B cell (primary cell): ENCODE data around the gene LDHAL6A. TPM values are rescaled to one million over a fixed set of nuclear protein-coding genes. Genes with fewer than 3 reads are reported as not detected.

Source experiments
- ATAC-seq: fragments of 200-7000 bp; cut with Tn5 transposase; one replicate; pipeline ENCODE4 v1.10.0; 2021; ENCODE audit warnings: low read depth, mild to moderate bottlenecking, moderate number of reproducible peaks, moderate library complexity
- CTCF ChIA-PET: fragments of 350-600 bp; sonication (Branson Sonifier 250); formaldehyde crosslinking; loops from one replicate; lab custom pipeline; 2021; ENCODE audit warnings: antibody characterized with exemption, inconsistent platforms; lab: Charles Lee
- POLR2A ChIA-PET: fragments of 350-600 bp; sonication (Branson Sonifier 250); formaldehyde crosslinking; loops from one replicate; lab custom pipeline; 2021; ENCODE audit warnings: antibody characterized with exemption; lab: Charles Lee
- DNase-seq: peaks from one replicate; pipeline ENCODE4 v3.0.0; 2013
- H2AFZ ChIP-seq: 2 replicates; pipeline ENCODE4 v1.6.1; 2012; ENCODE audit warnings: mild to moderate bottlenecking, low read depth, low read length; ENCODE audit not compliant: insufficient read depth, poor library complexity, severe bottlenecking
- H3K27ac ChIP-seq, 2 donors: 1 replicate in 1 of 2; 2 replicates in 1 of 2; pipeline ENCODE4 v1.5.1; 2012 to 2013; ENCODE audit warnings: low read length in 2 of 2, mild to moderate bottlenecking in 2 of 2, moderate library complexity in 1 of 2
- H3K27me3 ChIP-seq, 4 experiments: fragments of 200-600 bp in 1 of 4; sonication (generic) in 1 of 4; replicated peaks in 1 of 4; 1 replicate in 2 of 4; 2 replicates in 2 of 4; pipeline versions ENCODE4 v1.6.1 to v1.7.0; 2013 to 2016; ENCODE audit warnings: low read length in 3 of 4, mild to moderate bottlenecking in 2 of 4, mixed read lengths in 1 of 4, moderate library complexity in 1 of 4; ENCODE audit not compliant: insufficient read depth in 4 of 4, control insufficient read depth in 3 of 4; ENCODE audit errors: control extremely low read depth in 1 of 4
- H3K36me3 ChIP-seq, 2 experiments: replicated peaks in 1 of 2; 1 replicate in 1 of 2; 2 replicates in 1 of 2; pipeline versions ENCODE4 v1.6.1 to v1.7.1; 2013; ENCODE audit warnings: low read length in 1 of 2; ENCODE audit not compliant: insufficient read depth in 2 of 2, control insufficient read depth in 1 of 2; ENCODE audit errors: control extremely low read depth in 1 of 2, extremely low read depth in 1 of 2
- H3K4me1 ChIP-seq, 2 donors: fragments of 200-600 bp in 1 of 2; sonication (generic) in 1 of 2; 1 replicate in 1 of 2; 2 replicates in 1 of 2; pipeline versions ENCODE4 v1.5.1 to v1.6.1; 2013 to 2017; ENCODE audit warnings: low read length in 2 of 2; ENCODE audit not compliant: control insufficient read depth in 2 of 2, insufficient read depth in 2 of 2
- H3K4me2 ChIP-seq: replicated peaks from 2 replicates; pipeline ENCODE3; 2012; ENCODE audit warnings: mild to moderate bottlenecking, low read depth, low read length; ENCODE audit not compliant: poor library complexity, severe bottlenecking
- H3K4me3 ChIP-seq, 5 experiments: fragments of 200-600 bp in 1 of 5; sonication (generic) in 1 of 5; 1 replicate in 3 of 5; 2 replicates in 2 of 5; pipeline versions ENCODE4 v1.5.1 to v1.7.0; 2011 to 2016; ENCODE audit warnings: low read length in 4 of 5, mild to moderate bottlenecking in 4 of 5, low read depth in 2 of 5, control low read depth in 1 of 5, moderate library complexity in 1 of 5; ENCODE audit not compliant: insufficient read depth in 1 of 5; ENCODE audit errors: control extremely low read depth in 1 of 5, extremely low read depth in 1 of 5
- H3K79me2 ChIP-seq: fragments of 200-600 bp; sonication (generic); one replicate; pipeline ENCODE4 v1.6.0; 2016; ENCODE audit warnings: low read length; ENCODE audit not compliant: control insufficient read depth, insufficient read depth
- H3K9ac ChIP-seq: fragments of 200-600 bp; sonication (generic); 2 replicates; pipeline ENCODE4 v1.6.1; 2017; ENCODE audit warnings: mild to moderate bottlenecking, low read length, moderate library complexity
- H3K9me3 ChIP-seq, 3 donors: one replicate each; pipeline versions ENCODE4 v1.6.1 to v1.7.1; 2013; ENCODE audit warnings: low read length in 2 of 3; ENCODE audit not compliant: control insufficient read depth in 2 of 3, insufficient read depth in 1 of 3; ENCODE audit errors: control extremely low read depth in 1 of 3
- H4K20me1 ChIP-seq: 2 replicates; pipeline ENCODE4 v1.6.0; 2012; ENCODE audit warnings: mild to moderate bottlenecking, low read length; ENCODE audit not compliant: insufficient read depth, control insufficient read depth, poor library complexity, severe bottlenecking
- H3K27ac Mint-ChIP-seq: one replicate; pipeline ENCODE4 v1.8.0; 2021; ENCODE audit warnings: mixed read lengths
- H3K27me3 Mint-ChIP-seq: one replicate; pipeline ENCODE4 v1.8.0; 2021; ENCODE audit warnings: mixed read lengths
- H3K4me1 Mint-ChIP-seq: one replicate; pipeline ENCODE4 v1.8.0; 2021; ENCODE audit warnings: mixed read lengths
- H3K4me3 Mint-ChIP-seq: one replicate; pipeline ENCODE4 v1.8.0; 2021; ENCODE audit warnings: mixed read lengths
- H3K9me3 Mint-ChIP-seq: one replicate; pipeline ENCODE4 v1.8.0; 2022; ENCODE audit warnings: mixed read lengths; ENCODE audit not compliant: insufficient read depth
- CTCF ChIP-seq: fragments of 200-600 bp; IDR thresholded peaks from one replicate; pipeline ENCODE4 v1.8.0; 2022; ENCODE audit warnings: antibody characterized with exemption, mild to moderate bottlenecking
- EZH2 ChIP-seq: IDR thresholded peaks from 2 replicates; pipeline ENCODE4 v1.6.1; 2012; ENCODE audit warnings: borderline replicate concordance, low read depth, mild to moderate bottlenecking, moderate library complexity, low read length; ENCODE audit not compliant: insufficient read depth, poor library complexity, severe bottlenecking
- WGBS: methylation state at CpG from one replicate; pipeline ENCODE4 v1.1.5; 2013; ENCODE audit warnings: missing lambda C conversion rate; ENCODE audit not compliant: insufficient coverage; 5-methylcytosine and 5-hydroxymethylcytosine counted together
- intact Hi-C: fragments of 100-400 bp; cut with micrococcal nuclease; formaldehyde crosslinking; loops from one replicate; pipeline ENCODE4 v1.10.0; 2022
- polyA plus RNA-seq: library from polyadenylated mRNA; depleted of rRNA; stranded (reverse); fragments of >200 nt; gene quantifications from 2 replicates; pipeline ENCODE4 v1.2.3, GENCODE V29; 2012
- total RNA-seq, 2 donors: library from RNA; stranded (reverse); fragments of 120-200 nt in 1 of 2; gene quantifications; 1 replicate in 1 of 2; 2 replicates in 1 of 2; pipeline versions ENCODE4 v1.2.3 to v1.2.4, GENCODE V29; 2013 to 2022

LDHAL6A gene
- total and polyA plus RNA-seq, 2 donors (not counting 1 experiment from before 2014, with no cell fraction given), result 0.12 to 0.27 TPM

GRCh38 chr11:18521122-18521521 is 65.5 kb downstream of the LDHAL6A start:
- POLR2A ChIA-PET, result interaction anchor here (0.6 kb wide), 1 partner anchor 334 kb away, joined by 3 read pairs; no protein-coding TSS in a partner anchor

More at GRCh38 chr11:18521122-18521521, 65.5 kb downstream of the LDHAL6A start:
- CTCF ChIA-PET, result interaction anchor here (0.6 to 0.7 kb wide), 2 partner anchors 675 to 1288 kb away, joined by 3 to 4 read pairs; no protein-coding TSS in a partner anchor
- Mint-ChIP-seq H3K4me1 (peaks cover 31% of the 10 kb centered on the region), H3K27ac (no peak overlapping the region), H3K27me3 (no peaks in the 10 kb centered on the region), H3K4me3 (no peak overlapping the region), H3K9me3 (no peaks in the 10 kb centered on the region)
- DNase-seq (no peak), ATAC-seq (no peak)
- H3K4me2 ChIP-seq, result no peak overlapping the region
- peaks cover 73% of the 10 kb centered on the region for H3K79me2 ChIP-seq
- H2AFZ ChIP-seq, result no peak overlapping the region
- H3K27ac ChIP-seq, result no peak overlapping the region
- intact Hi-C loops, result loop anchor here (10.0 kb wide), 1 partner anchor 276 kb away; the partner anchor contains the start of gene SAA2
- 90% methylated on average over 2 of the region's 3 CpGs for WGBS
- no peak overlapping the region for H3K9ac ChIP-seq
- peaks cover 0 to 30% of the 10 kb centered on the region in 2 experiments for H3K36me3 ChIP-seq
- peaks cover 6 to 7% of the 10 kb centered on the region in 2 donors for H3K4me1 ChIP-seq
- H3K27me3 ChIP-seq, result no peaks in the 10 kb centered on the region
- peaks cover 31% of the 10 kb centered on the region for H4K20me1 ChIP-seq
- no peak overlapping the region for H3K4me3 ChIP-seq
- TF ChIP-seq CTCF, result no peak
- TF ChIP-seq EZH2, result no peak
- no peaks in the 10 kb centered on the region for H3K9me3 ChIP-seq
